PC-9 (cell line): Measurements from ENCODE around the gene SLC48A1. TPM values are rescaled to one million over a fixed set of nuclear protein-coding genes. Genes with fewer than 3 reads are reported as not detected.
A peak's percentile ranks its signal among the peaks of the same experiment; 100 is the strongest.

Experiments used
- BruUV-seq: library from RNA; stranded (reverse); fragments of 400-500 nt; replicated peaks from 2 replicates; lab custom pipeline; 2021; lab: Mats Ljungman, UMichigan
- CTCF ChIA-PET: fragments of 300-600 bp; sonication (Branson Sonifier 250); formaldehyde crosslinking; loops from one replicate; lab custom pipeline; 2022; ENCODE audit warnings: antibody characterized with exemption; lab: Charles Lee
- POLR2A ChIA-PET: fragments of 300-600 bp; sonication (Branson Sonifier 250); formaldehyde crosslinking; loops from one replicate; lab custom pipeline; 2022; ENCODE audit warnings: antibody characterized with exemption; ENCODE audit not compliant: unreplicated experiment; lab: Charles Lee
- DNase-seq, 2 experiments: peaks; one replicate each; pipeline versions ENCODE4 v3.0.0 to v3.0.0-alpha.2; 2015 to 2022; ENCODE audit warnings: mixed read lengths in 1 of 2
- H2AFZ ChIP-seq: fragments of 200-600 bp; sonication (generic); 2 replicates; pipeline ENCODE4 v1.8.1; 2017; ENCODE audit warnings: antibody characterized with exemption
- H3F3A ChIP-seq: fragments of 200-600 bp; sonication (generic); 2 replicates; pipeline ENCODE4 v1.8.1; 2017; ENCODE audit warnings: antibody characterized with exemption, mild to moderate bottlenecking, low read depth; ENCODE audit not compliant: insufficient read depth
- H3K27ac ChIP-seq: fragments of 200-600 bp; sonication (generic); 2 replicates; pipeline ENCODE4 v1.6.1; 2016; ENCODE audit warnings: mixed run types
- H3K27me3 ChIP-seq: fragments of 200-600 bp; sonication (generic); 2 replicates; pipeline ENCODE4 v1.6.1; 2016; ENCODE audit warnings: low read depth, mixed run types; ENCODE audit not compliant: insufficient read depth
- H3K36me3 ChIP-seq: fragments of 200-600 bp; sonication (generic); 2 replicates; pipeline ENCODE4 v1.6.1; 2016; ENCODE audit warnings: low read depth, mixed run types
- H3K4me1 ChIP-seq: fragments of 200-600 bp; sonication (generic); replicated peaks from 2 replicates; pipeline ENCODE4 v1.6.1; 2016; ENCODE audit warnings: mixed run types; ENCODE audit not compliant: insufficient read depth
- H3K4me2 ChIP-seq: fragments of 200-600 bp; sonication (generic); 2 replicates; pipeline ENCODE4 v1.6.1; 2017; ENCODE audit warnings: mixed run types
- H3K4me3 ChIP-seq: fragments of 200-600 bp; sonication (generic); 2 replicates; pipeline ENCODE4 v1.6.1; 2016; ENCODE audit warnings: mixed run types
- H3K79me2 ChIP-seq: fragments of 200-600 bp; sonication (generic); 2 replicates; pipeline ENCODE4 v1.6.1; 2017; ENCODE audit warnings: low read depth, mixed run types
- H3K9me2 ChIP-seq: fragments of 200-600 bp; sonication (generic); 2 replicates; pipeline ENCODE4 v1.8.1; 2017; ENCODE audit warnings: mild to moderate bottlenecking; ENCODE audit not compliant: insufficient read depth
- H3K9me3 ChIP-seq: fragments of 200-600 bp; sonication (generic); 2 replicates; pipeline ENCODE4 v1.8.1; 2016; ENCODE audit warnings: low read depth; ENCODE audit not compliant: insufficient read depth
- H4K20me1 ChIP-seq: fragments of 200-600 bp; sonication (generic); 2 replicates; pipeline ENCODE4 v1.8.1; 2017; ENCODE audit not compliant: insufficient read depth
- CTCF ChIP-seq: fragments of 200-600 bp; sonication (generic); conservative IDR thresholded peaks from 2 replicates; pipeline ENCODE4 v1.6.1; 2017; ENCODE audit warnings: mixed run types, antibody characterized with exemption, mild to moderate bottlenecking, moderate library complexity
- EZH2 ChIP-seq: fragments of 200-600 bp; sonication (generic); IDR thresholded peaks from 2 replicates; pipeline ENCODE4 v1.8.0; 2017; ENCODE audit warnings: antibody characterized with exemption, low read depth
- intact Hi-C: fragments of 100-400 bp; cut with micrococcal nuclease; formaldehyde crosslinking; loops from one replicate; pipeline ENCODE4 v1.10.0; 2022; ENCODE audit not compliant: unreplicated experiment
- total RNA-seq: library from RNA; stranded (reverse); gene quantifications from 2 replicates; pipeline ENCODE4 v1.2.3, GENCODE V29; 2021

The SLC48A1 gene
- total RNA-seq, 1 experiment from 2014 or later = 108 TPM

GRCh38 chr12:47750916-47751470 lies 22.0 kb upstream of the SLC48A1 start:
- Histone ChIP-seq H2AFZ (no peak overlapping the region), H3K27ac (no peak overlapping the region), H3K9me2 (no peaks in the 10 kb centered on the region), H3K4me2 (peak overlapping the region; percentile 97; the same call in 1 of the 2 replicates), H3K36me3 (no peaks in the 10 kb centered on the region), H3K79me2 (0 out of 2 replicates have a peak, but pooled peaks cover 3% of the 10 kb centered on the region), H3K4me1 (peaks cover 60% of the 10 kb centered on the region), H3K4me3 (no peak overlapping the region), H3F3A (peaks cover 53% of the 10 kb centered on the region), H3K27me3 (no peaks in the 10 kb centered on the region), H3K9me3 (no peaks in the 10 kb centered on the region), H4K20me1 (no peaks in the 10 kb centered on the region)
- no peak for DNase-seq
- ChIA-PET CTCF (no interaction called here), POLR2A (no interaction called here)
- intact Hi-C loops = loop anchor here (5.0 kb wide), 1 partner anchor 1369 kb away; no protein-coding TSS in a partner anchor
- BruUV-seq = no TSS peak
- TF ChIP-seq CTCF (no peak), EZH2 (no peak)

DNA sequence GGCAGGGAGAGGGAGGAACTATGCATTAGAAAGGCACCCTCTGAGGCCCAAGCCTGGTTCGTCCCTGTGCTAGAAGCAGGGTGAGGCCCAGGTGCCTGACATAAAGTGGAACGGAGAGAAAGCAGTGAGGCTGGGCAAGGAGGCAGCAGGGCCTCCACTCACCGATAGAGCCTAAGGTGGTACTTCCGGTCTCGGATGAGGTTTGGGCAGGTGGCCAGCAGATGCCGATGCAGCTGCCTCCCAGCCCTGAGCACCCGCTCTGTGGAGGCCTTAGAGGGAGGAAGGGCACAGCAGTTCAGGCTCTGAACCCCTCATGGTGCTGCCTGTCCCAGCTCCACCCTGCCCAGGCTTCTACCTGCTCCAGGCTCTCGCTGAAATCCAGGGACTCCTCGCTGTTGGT lies 21.5 kb upstream of the SLC48A1 start:
- no TSS peak for BruUV-seq
- ChIA-PET CTCF (no interaction called here), POLR2A (no interaction called here)
- TF ChIP-seq CTCF = no peak
- no peak for TF ChIP-seq EZH2
- H3K9me3 ChIP-seq = no peaks in the 10 kb centered on the region
- H3K79me2 ChIP-seq = peaks cover 8% of the 10 kb centered on the region; the same call in 1 of the 2 replicates
- peak overlapping the region; percentile 97 for H3K4me2 ChIP-seq
- no peak overlapping the region for H3K4me3 ChIP-seq
- H3K27ac ChIP-seq = peak overlapping the region; percentile 75
- no peaks in the 10 kb centered on the region for H3K9me2 ChIP-seq
- DNase-seq = no peak
- peaks cover 65% of the 10 kb centered on the region for H3K4me1 ChIP-seq
- no peaks in the 10 kb centered on the region for H3K27me3 ChIP-seq
- peaks cover 53% of the 10 kb centered on the region for H3F3A ChIP-seq
- no peaks in the 10 kb centered on the region for H4K20me1 ChIP-seq
- H3K36me3 ChIP-seq = no peaks in the 10 kb centered on the region
- intact Hi-C loops = loop anchor here (5.0 kb wide), 1 partner anchor 1369 kb away; no protein-coding TSS in a partner anchor
- no peak overlapping the region for H2AFZ ChIP-seq

- Histone ChIP-seq H2AFZ (no peak overlapping the region), H3K27me3 (no peaks in the 10 kb centered on the region), H4K20me1 (no peaks in the 10 kb centered on the region), H3K9me2 (no peaks in the 10 kb centered on the region), H3F3A (peaks cover 53% of the 10 kb centered on the region), H3K4me2 (peak overlapping the region; percentile 97), H3K27ac (peak overlapping the region; percentile 75), H3K36me3 (no peaks in the 10 kb centered on the region), H3K4me3 (no peak overlapping the region; the same call in 1 of the 2 replicates), H3K9me3 (no peaks in the 10 kb centered on the region), H3K79me2 (peaks cover 12% of the 10 kb centered on the region; the same call in 1 of the 2 replicates), H3K4me1 (peaks cover 71% of the 10 kb centered on the region)
- TF ChIP-seq CTCF (no peak), EZH2 (no peak)
- CTCF ChIA-PET = no interaction called here
- TSS peak; percentile 47 for BruUV-seq
- intact Hi-C loops = loop anchor here (5.0 kb wide), 1 partner anchor 1370 kb away; no protein-coding TSS in a partner anchor
- no peak for DNase-seq
- POLR2A ChIA-PET = no interaction called here
These were observed 20.9 kb upstream of the SLC48A1 start for GRCh38 chr12:47752121-47752520.
